Thymus (tissue), 11 donors: Measurements from ENCODE around the gene PARP12. TPM values are rescaled to one million over a fixed set of nuclear protein-coding genes. Genes with fewer than 3 reads are reported as not detected.

Source experiments
- DNase-seq, 9 donors: peaks; one replicate each; pipeline ENCODE4 v3.0.0-alpha.2; 2013; ENCODE audit warnings: low spot score in 9 of 9, low read depth in 6 of 9, missing footprints in 1 of 9
- H3K27ac ChIP-seq, 2 donors: one replicate each; pipeline ENCODE4 v1.5.1; 2013; ENCODE audit warnings: control low read depth in 1 of 2, low read depth in 1 of 2, low read length in 1 of 2, mild to moderate bottlenecking in 1 of 2, moderate library complexity in 1 of 2
- H3K27me3 ChIP-seq, 2 donors: one replicate each; pipeline ENCODE4 v1.5.1; 2013; ENCODE audit warnings: low read length in 1 of 2; ENCODE audit not compliant: control insufficient read depth in 2 of 2, insufficient read depth in 1 of 2
- H3K36me3 ChIP-seq, 2 donors: one replicate each; pipeline ENCODE4 v1.5.1; 2013; ENCODE audit warnings: low read length in 1 of 2, mild to moderate bottlenecking in 1 of 2, moderate library complexity in 1 of 2; ENCODE audit not compliant: control insufficient read depth in 2 of 2, insufficient read depth in 2 of 2
- H3K4me1 ChIP-seq, 2 donors: one replicate each; pipeline ENCODE4 v1.5.1; 2013; ENCODE audit warnings: low read length in 2 of 2; ENCODE audit not compliant: control insufficient read depth in 2 of 2, insufficient read depth in 2 of 2
- H3K4me3 ChIP-seq, 2 donors: one replicate each; pipeline ENCODE4 v1.5.1; 2013; ENCODE audit warnings: low read length in 2 of 2, control low read depth in 1 of 2, mild to moderate bottlenecking in 1 of 2
- H3K9me3 ChIP-seq, 2 donors: one replicate each; pipeline ENCODE4 v1.5.1; 2013; ENCODE audit warnings: low read length in 1 of 2, mild to moderate bottlenecking in 1 of 2; ENCODE audit not compliant: control insufficient read depth in 2 of 2, insufficient read depth in 1 of 2
- WGBS: extraction: QIAGEN DNeasy Blood & Tissue Kit; methylation state at CpG from one replicate; pipeline ENCODE4 v1.1.7; 2013; 5-methylcytosine and 5-hydroxymethylcytosine counted together
- polyA plus RNA-seq: library from polyadenylated mRNA; stranded (reverse); fragments of 200-250 nt; gene quantifications from one replicate; pipeline ENCODE4 v1.2.3, GENCODE V29; 2013
- total RNA-seq: library from RNA; stranded (reverse); fragments of 120-200 nt; gene quantifications from one replicate; pipeline ENCODE4 v1.2.4, GENCODE V29; 2013
- donor health status: healthy.

The PARP12 gene
- total and polyA plus RNA-seq, 2 donors: 43.6 to 76.5 TPM

- H3K9me3 ChIP-seq: no peaks in the 10 kb centered on the region
- DNase-seq: peak in 7 of 9 donors; percentile 23 to 72 (median 38)
- no peaks in the 10 kb centered on the region for H3K27me3 ChIP-seq
- peak overlapping the region; percentile 84 to 96 for H3K27ac ChIP-seq
- peak overlapping the region; percentile 71 to 93 for H3K4me3 ChIP-seq
- peaks cover 4 to 8% of the 10 kb centered on the region in 2 donors for H3K36me3 ChIP-seq
- 7% methylated on average over 32 of the region's 32 CpGs for WGBS
- peaks cover 18 to 42% of the 10 kb centered on the region in 2 donors for H3K4me1 ChIP-seq
These were observed 628 bp downstream of the PARP12 start for GRCh38 chr7:140062118-140062527.

- H3K27ac ChIP-seq: no peak overlapping the region
- DNase-seq: no peak
- no peaks in the 10 kb centered on the region for H3K9me3 ChIP-seq
- WGBS: 98% methylated on average over 2 of the region's 2 CpGs
- no peaks in the 10 kb centered on the region for H3K27me3 ChIP-seq
- peaks cover 9 to 14% of the 10 kb centered on the region in 2 donors for H3K36me3 ChIP-seq
- peaks cover 18 to 42% of the 10 kb centered on the region in 2 donors for H3K4me1 ChIP-seq
- peak overlapping the region; percentile 71 to 93 for H3K4me3 ChIP-seq
These were observed 1.2 kb downstream of the PARP12 start for GRCh38 chr7:140061607-140061930.

GRCh38 chr7:140060788-140061606 is 1.8 kb downstream of the PARP12 start:
- Histone ChIP-seq H3K27me3 (no peaks in the 10 kb centered on the region), H3K36me3 (peaks cover 13 to 20% of the 10 kb centered on the region in 2 donors), H3K4me3 (no peak overlapping the region), H3K27ac (peak overlapping the region in 1 of 2 donors; percentile 48), H3K9me3 (no peaks in the 10 kb centered on the region), H3K4me1 (peaks cover 18 to 42% of the 10 kb centered on the region in 2 donors)
- no peak for DNase-seq
- 87% methylated on average over 11 of the region's 11 CpGs for whole genome bisulfite sequencing

GRCh38 chr7:140060243-140060630 is 2.5 kb downstream of the PARP12 start:
- no peak overlapping the region for H3K27ac ChIP-seq
- H3K4me1 ChIP-seq: peaks cover 18 to 42% of the 10 kb centered on the region in 2 donors
- H3K4me3 ChIP-seq: no peak overlapping the region
- WGBS: 94% methylated on average over 3 of the region's 3 CpGs
- no peaks in the 10 kb centered on the region for H3K9me3 ChIP-seq
- no peak for DNase-seq
- no peaks in the 10 kb centered on the region for H3K27me3 ChIP-seq
- peaks cover 17 to 23% of the 10 kb centered on the region in 2 donors for H3K36me3 ChIP-seq

- H3K4me1 ChIP-seq: peaks cover 18 to 42% of the 10 kb centered on the region in 2 donors
- H3K4me3 ChIP-seq: no peak overlapping the region
- no peaks in the 10 kb centered on the region for H3K9me3 ChIP-seq
- H3K27ac ChIP-seq: peak overlapping the region in 1 of 2 donors; percentile 26
- no peak for DNase-seq
- H3K36me3 ChIP-seq: peaks cover 17 to 28% of the 10 kb centered on the region in 2 donors
- 90% methylated on average over 12 of the region's 12 CpGs for WGBS
- no peaks in the 10 kb centered on the region for H3K27me3 ChIP-seq
These were observed 3.2 kb downstream of the PARP12 start for GRCh38 chr7:140059273-140060242.

GRCh38 chr7:140058517-140058916 is 4.2 kb downstream of the PARP12 start:
- no peaks in the 10 kb centered on the region for H3K27me3 ChIP-seq
- WGBS: 73% methylated on average over 7 of the region's 7 CpGs
- DNase-seq: peak in 1 of 9 donors; percentile 37
- peak overlapping the region in 1 of 2 donors; percentile 4 for H3K27ac ChIP-seq
- H3K36me3 ChIP-seq: peaks cover 21 to 37% of the 10 kb centered on the region in 2 donors
- H3K4me1 ChIP-seq: peaks cover 18 to 41% of the 10 kb centered on the region in 2 donors
- H3K9me3 ChIP-seq: no peaks in the 10 kb centered on the region
- no peak overlapping the region for H3K4me3 ChIP-seq

- Histone ChIP-seq H3K36me3 (peaks cover 21 to 37% of the 10 kb centered on the region in 2 donors), H3K4me3 (no peak overlapping the region), H3K4me1 (peaks cover 18 to 35% of the 10 kb centered on the region in 2 donors), H3K27ac (peak overlapping the region in 1 of 2 donors; percentile 15), H3K9me3 (no peaks in the 10 kb centered on the region), H3K27me3 (no peaks in the 10 kb centered on the region)
- no peak for DNase-seq
- 98% methylated on average over 3 of the region's 3 CpGs for WGBS
These were observed 5.6 kb downstream of the PARP12 start for GRCh38 chr7:140057143-140057535.

- peaks cover 15 to 30% of the 10 kb centered on the region in 2 donors for H3K4me1 ChIP-seq
- WGBS: 96% methylated on average over 5 of the region's 5 CpGs
- DNase-seq: no peak
- H3K27me3 ChIP-seq: no peaks in the 10 kb centered on the region
- H3K4me3 ChIP-seq: no peak overlapping the region
- H3K27ac ChIP-seq: no peak overlapping the region
- no peaks in the 10 kb centered on the region for H3K9me3 ChIP-seq
- H3K36me3 ChIP-seq: peaks cover 21 to 43% of the 10 kb centered on the region in 2 donors
These were observed 6.2 kb downstream of the PARP12 start for GRCh38 chr7:140056431-140057142.
